Panc1 (cell line): ENCODE data around the gene PPP1R13L. TPM values are rescaled to one million over a fixed set of nuclear protein-coding genes. Genes with fewer than 3 reads are reported as not detected.

Experiments used
- ATAC-seq: fragments of 200-7000 bp; cut with Tn5 transposase; 2 replicates; pipeline ENCODE4 v1.9.1; 2020; ENCODE audit warnings: mild to moderate bottlenecking, moderate library complexity
- BruUV-seq: library from RNA; stranded (reverse); fragments of 400-500 nt; replicated peaks from 2 replicates; lab custom pipeline; 2021; lab: Mats Ljungman, UMichigan
- CTCF ChIA-PET: fragments of 300-600 bp; sonication (Branson Sonifier 250); formaldehyde crosslinking; loops from one replicate; lab custom pipeline; 2022; ENCODE audit warnings: antibody characterized with exemption; lab: Charles Lee
- POLR2A ChIA-PET: fragments of 300-600 bp; sonication (Branson Sonifier 250); formaldehyde crosslinking; loops from one replicate; lab custom pipeline; 2022; ENCODE audit warnings: antibody characterized with exemption; lab: Charles Lee
- DNase-seq: peaks from one replicate; pipeline ENCODE4 v3.0.0-alpha.2; 2010; ENCODE audit warnings: low read depth, low spot score
- H3K27ac ChIP-seq: 2 replicates; pipeline ENCODE4 v1.5.1; 2011; ENCODE audit warnings: mild to moderate bottlenecking, low read length, inconsistent platforms
- H3K27me3 ChIP-seq: fragments of 200-500 bp; sonication (Bioruptor generic); 2 replicates; pipeline ENCODE4 v1.6.0; 2014; ENCODE audit warnings: low read length, inconsistent platforms; ENCODE audit not compliant: control insufficient read depth, insufficient read depth
- H3K36me3 ChIP-seq: fragments of 200-500 bp; sonication (Bioruptor generic); 2 replicates; pipeline ENCODE4 v1.5.1; 2014; ENCODE audit warnings: inconsistent platforms, mild to moderate bottlenecking, low read length, moderate library complexity; ENCODE audit not compliant: control insufficient read depth, insufficient read depth
- H3K4me1 ChIP-seq: 2 replicates; pipeline ENCODE4 v1.5.1; 2011; ENCODE audit warnings: inconsistent platforms, mild to moderate bottlenecking, low read length, moderate library complexity; ENCODE audit not compliant: control insufficient read depth, insufficient read depth
- H3K4me3 ChIP-seq, 2 experiments: 2 replicates each; pipeline ENCODE4 v1.5.1; 2011 to 2012; ENCODE audit warnings: low read depth in 2 of 2, low read length in 2 of 2, mild to moderate bottlenecking in 2 of 2, inconsistent platforms in 1 of 2, moderate library complexity in 1 of 2
- H3K9me3 ChIP-seq: fragments of 200-500 bp; sonication (Bioruptor generic); 2 replicates; pipeline ENCODE4 v1.5.1; 2014; ENCODE audit warnings: low read depth, mild to moderate bottlenecking, inconsistent platforms, low read length, moderate library complexity; ENCODE audit not compliant: control insufficient read depth, insufficient read depth
- CTCF ChIP-seq: fragments of 450-650 bp; IDR thresholded peaks from 2 replicates; pipeline ENCODE4 v1.5.1; 2017; ENCODE audit warnings: mild to moderate bottlenecking
- POLR2AphosphoS5 ChIP-seq: IDR thresholded peaks from 2 replicates; pipeline ENCODE4 v1.6.1; 2012; ENCODE audit warnings: mild to moderate bottlenecking, low read depth, low read length, moderate library complexity
- REST ChIP-seq, 2 experiments: IDR thresholded peaks; 2 replicates each; pipeline ENCODE4 v1.6.1; 2011 to 2012; ENCODE audit warnings: low read depth in 2 of 2, control low read depth in 1 of 2, low read length in 1 of 2, mild to moderate bottlenecking in 1 of 2, moderate library complexity in 1 of 2; ENCODE audit not compliant: insufficient read depth in 1 of 2
- SIN3A ChIP-seq: IDR thresholded peaks from 2 replicates; pipeline ENCODE4 v1.6.1; 2012; ENCODE audit warnings: low read depth, mild to moderate bottlenecking, low read length, moderate library complexity, borderline replicate concordance; ENCODE audit not compliant: insufficient read depth
- TCF7L2 ChIP-seq: IDR thresholded peaks from 2 replicates; pipeline ENCODE4 v1.6.1; 2011; ENCODE audit warnings: mild to moderate bottlenecking, low read depth, low read length, inconsistent platforms
- in situ Hi-C: cut with HindIII; loops from 2 replicates; pipeline ENCODE4 v1.10.0; 2016; ENCODE audit warnings: low sequenced_read_pairs, low pct_unique_long_range_greater_than_20kb
- intact Hi-C: fragments of 100-400 bp; cut with micrococcal nuclease; formaldehyde crosslinking; loops from one replicate; pipeline ENCODE4 v1.10.0; 2022; ENCODE audit not compliant: unreplicated experiment
- total RNA-seq: library from RNA; stranded (reverse); gene quantifications from one replicate; pipeline ENCODE4 v1.2.1, GENCODE V29; 2021; ENCODE audit not compliant: unreplicated experiment

PPP1R13L gene
- total RNA-seq, 1 experiment from 2014 or later = 39.1 TPM

DNA sequence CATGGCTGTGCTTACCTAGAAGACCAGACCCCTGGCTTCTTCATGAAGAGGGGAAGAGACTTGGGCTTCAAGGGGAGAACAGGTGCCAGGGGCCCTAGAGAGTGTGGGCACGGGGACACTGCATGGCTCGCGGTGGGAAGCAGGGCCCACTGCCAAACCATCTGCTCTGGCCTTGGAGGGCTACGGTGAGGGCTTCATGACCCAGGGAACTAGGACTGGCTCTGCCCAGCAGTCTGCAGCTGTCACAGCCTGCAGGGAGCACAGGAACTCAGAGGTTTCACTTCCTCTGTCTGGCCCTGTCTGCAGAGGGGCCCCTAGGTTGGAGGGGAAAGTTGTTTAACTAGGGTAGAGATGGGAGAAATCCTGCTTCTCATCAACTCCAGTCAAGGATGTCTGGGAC is 14.5 kb upstream of the PPP1R13L start:
- no TSS peak for BruUV-seq
- no peak overlapping the region for H3K4me3 ChIP-seq
- no peak for TF ChIP-seq POLR2AphosphoS5
- no peak for TF ChIP-seq SIN3A
- peaks cover 4% of the 10 kb centered on the region; the same call in 1 of the 2 replicates for H3K4me1 ChIP-seq
- H3K27ac ChIP-seq = no peak overlapping the region
- H3K9me3 ChIP-seq = no peaks in the 10 kb centered on the region
- no peak for DNase-seq
- ATAC-seq = no peak
- CTCF ChIA-PET = no interaction called here
- intact Hi-C loops = no loop called here
- no peaks in the 10 kb centered on the region for H3K27me3 ChIP-seq
- peaks cover 5% of the 10 kb centered on the region for H3K36me3 ChIP-seq
- POLR2A ChIA-PET = no interaction called here
- in situ Hi-C loops = no loop called here

DNA sequence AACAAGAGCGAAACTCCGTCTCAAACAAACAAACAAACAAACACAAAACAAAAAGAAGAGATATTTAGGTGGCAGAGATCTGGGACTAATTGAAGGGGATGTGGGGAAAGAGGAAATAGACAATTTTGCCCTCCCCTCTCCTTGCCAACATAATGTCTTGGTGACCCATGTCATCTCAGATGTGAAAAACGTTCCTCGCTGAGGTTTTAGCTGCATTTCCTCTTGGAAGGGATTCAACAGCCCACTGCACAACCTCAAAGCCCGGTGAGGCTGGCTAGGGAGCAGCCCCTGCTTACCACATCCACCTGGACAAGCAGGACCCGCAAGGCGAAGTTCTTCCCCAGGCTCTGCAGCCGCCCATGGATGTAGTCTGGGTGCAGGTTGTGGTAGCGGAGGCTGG is 13.9 kb upstream of the PPP1R13L start:
- no peaks in the 10 kb centered on the region for H3K9me3 ChIP-seq
- no peak overlapping the region for H3K4me3 ChIP-seq
- ATAC-seq (no peak), DNase-seq (no peak)
- intact Hi-C loops (no loop called here), in situ Hi-C loops (no loop called here)
- H3K4me1 ChIP-seq = peaks cover 3% of the 10 kb centered on the region; the same call in 1 of the 2 replicates
- BruUV-seq = no TSS peak
- no peaks in the 10 kb centered on the region for H3K27me3 ChIP-seq
- ChIA-PET CTCF (no interaction called here), POLR2A (no interaction called here)
- no peak overlapping the region for H3K27ac ChIP-seq
- TF ChIP-seq TCF7L2 = no peak
- no peak for TF ChIP-seq POLR2AphosphoS5
- no peak for TF ChIP-seq CTCF
- TF ChIP-seq SIN3A = no peak
- TF ChIP-seq REST (IDR thresholded peaks at IDR 0.05; ENCODE audit: insufficient read depth in 1 of 2, low read depth in 2 of 2, low read length in 1 of 2) = no peak
- H3K36me3 ChIP-seq = peaks cover 5% of the 10 kb centered on the region

DNA sequence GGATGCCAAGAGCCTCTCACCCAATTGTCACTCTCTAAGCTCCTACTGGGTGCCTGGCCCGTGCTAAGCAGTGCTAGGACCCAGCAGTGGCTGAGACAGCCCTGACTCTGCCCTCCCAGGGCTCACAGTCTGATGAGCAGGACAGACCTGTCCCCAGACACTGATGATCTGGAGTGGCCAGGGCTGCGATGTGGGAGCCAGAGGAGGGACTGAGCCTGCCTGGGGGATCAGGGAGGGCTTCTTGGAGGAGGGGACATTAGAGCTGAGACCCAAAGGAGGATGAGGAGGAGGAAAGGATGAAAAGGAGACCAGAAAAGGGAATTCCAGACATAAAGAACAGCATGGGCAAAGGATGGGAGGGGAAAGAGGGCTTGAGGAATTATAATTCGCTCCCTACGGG is 12.3 kb upstream of the PPP1R13L start:
- DNase-seq (no peak), ATAC-seq (no peak)
- intact Hi-C loops = no loop called here
- Histone ChIP-seq H3K4me3 (no peak overlapping the region), H3K36me3 (no peaks in the 10 kb centered on the region; the same call in 1 of the 2 replicates), H3K4me1 (peaks cover 3% of the 10 kb centered on the region; the same call in 1 of the 2 replicates), H3K27ac (no peak overlapping the region), H3K9me3 (no peaks in the 10 kb centered on the region), H3K27me3 (no peaks in the 10 kb centered on the region)
- BruUV-seq = no TSS peak
- ChIA-PET CTCF (no interaction called here), POLR2A (no interaction called here)
- TF ChIP-seq SIN3A = no peak
- no peak for TF ChIP-seq REST (IDR thresholded peaks at IDR 0.05; ENCODE audit: insufficient read depth in 1 of 2, low read depth in 2 of 2, low read length in 1 of 2)
- TF ChIP-seq CTCF = no peak
- TF ChIP-seq TCF7L2 = no peak
- TF ChIP-seq POLR2AphosphoS5 = no peak
- in situ Hi-C loops = no loop called here
